Right lobe of liver (tissue), 6 donors: Measurements from ENCODE around the gene SLC7A4. TPM values are rescaled to one million over a fixed set of nuclear protein-coding genes. Genes with fewer than 3 reads are reported as not detected.

Experiments used
- ATAC-seq, 4 donors: fragments of 200-7000 bp; cut with Tn5 transposase; one replicate each; pipeline ENCODE4 v1.9.1; 2020; ENCODE audit warnings: mild to moderate bottlenecking in 4 of 4, moderate library complexity in 4 of 4
- DNase-seq, 3 donors: peaks; one replicate each; pipeline ENCODE4 v3.0.0-alpha.2; 2020
- H3K27ac ChIP-seq, 3 donors: fragments of 200-600 bp; one replicate each; pipeline ENCODE4 v1.8.0; 2022
- H3K27me3 ChIP-seq, 2 donors: fragments of 200-600 bp; one replicate each; pipeline ENCODE4 v1.8.0; 2022
- H3K36me3 ChIP-seq, 4 donors: fragments of 200-600 bp; sonication (generic) in 1 of 4; one replicate each; pipeline versions ENCODE4 v1.5.1 to v1.8.0; 2017 to 2022; ENCODE audit warnings: control low read depth in 1 of 4
- H3K4me1 ChIP-seq, 4 donors: fragments of 200-600 bp; sonication (generic) in 1 of 4; one replicate each; pipeline versions ENCODE4 v1.5.1 to v1.8.0; 2017 to 2022; ENCODE audit warnings: control low read depth in 1 of 4
- H3K4me3 ChIP-seq, 3 donors: fragments of 200-600 bp; one replicate each; pipeline ENCODE4 v1.8.0; 2022
- H3K9me3 ChIP-seq, 4 donors: fragments of 200-600 bp; sonication (generic) in 1 of 4; one replicate each; pipeline versions ENCODE4 v1.5.1 to v1.8.0; 2017 to 2022; ENCODE audit warnings: control low read depth in 1 of 4
- CTCF ChIP-seq, 4 donors: fragments of 200-600 bp in 3 of 4; fragments of 450-650 bp in 1 of 4; IDR thresholded peaks; one replicate each; pipeline versions ENCODE4 v1.5.1 to v1.8.0; 2016 to 2022; ENCODE audit warnings: antibody characterized with exemption in 4 of 4, mild to moderate bottlenecking in 2 of 4
- POLR2A ChIP-seq: fragments of 450-650 bp; IDR thresholded peaks from one replicate; pipeline ENCODE4 v1.6.1; 2017; ENCODE audit warnings: antibody characterized with exemption, mild to moderate bottlenecking
- WGBS: methylation state at CpG from one replicate; pipeline ENCODE4 v1.1.6; 2018; ENCODE audit warnings: low coverage, low lambda C conversion rate; ENCODE audit not compliant: insufficient coverage; ENCODE audit errors: missing lambda C conversion rate; 5-methylcytosine and 5-hydroxymethylcytosine counted together
- intact Hi-C, 2 donors: fragments of 100-400 bp; cut with DNase I; formaldehyde crosslinking; loops; one replicate each; pipeline versions ENCODE4 v1.11.2 to v1.14.1; 2022
- total RNA-seq, 6 experiments: library from RNA; depleted of rRNA in 2 of 6; stranded (reverse); fragments of >200 nt in 2 of 6; fragmentation: NEBNext Ultra II Directional in 3 of 6; extraction: Animal tissue kit (Norgen Biotek cat#: 25700) in 3 of 6; gene quantifications; one replicate each; pipeline versions ENCODE4 v1.1.0 to v1.2.4, GENCODE V29; 2016 to 2023
- donor health status: DM: no; HTN: yes; CAD: no.
- donor health status: DM: no; HTN: no; CAD: no.
- donor health status: DM: no; HTN: no; CAD: no.
- donor health status: DM: no; HTN: yes; CAD: no.
- donor health status: DM: no; HTN: yes; CAD: no.

SLC7A4 gene
- total RNA-seq, 6 experiments from 2014 or later = 0.12 to 0.35 (median 0.18) TPM; not detected in 1

- no CpG with 5 or more reads among the region's 7 CpGs for WGBS
- ATAC-seq (no peak), DNase-seq (no peak)
- Histone ChIP-seq H3K27ac (no peak overlapping the region), H3K4me3 (no peak overlapping the region), H3K27me3 (no peaks in the 10 kb centered on the region), H3K36me3 (no peaks in the 10 kb centered on the region), H3K9me3 (no peaks in the 10 kb centered on the region), H3K4me1 (peaks cover 0 to 4% (median 0%) of the 10 kb centered on the region in 4 donors)
- intact Hi-C loops = no loop called here
- TF ChIP-seq CTCF (IDR thresholded peaks at IDR 0.05) (no peak), POLR2A (no peak)
Observed at GRCh38 chr22:21047730-21048129, 15.4 kb upstream of the SLC7A4 start.

GRCh38 chr22:21047035-21047661, 14.8 kb upstream of the SLC7A4 start:
- no peak for ATAC-seq
- Histone ChIP-seq H3K27ac (no peak overlapping the region), H3K4me1 (peaks cover 0 to 4% (median 0%) of the 10 kb centered on the region in 4 donors), H3K36me3 (no peaks in the 10 kb centered on the region), H3K4me3 (no peak overlapping the region), H3K9me3 (no peaks in the 10 kb centered on the region), H3K27me3 (no peaks in the 10 kb centered on the region)
- no peak for TF ChIP-seq POLR2A
- no peak for TF ChIP-seq CTCF (IDR thresholded peaks at IDR 0.05)
- DNase-seq = peak in 1 of 3 donors; percentile 40
- intact Hi-C loops = no loop called here
- 77% methylated on average over 5 of the region's 14 CpGs for WGBS

GRCh38 chr22:21045585-21046294, 13.4 kb upstream of the SLC7A4 start, which contains the start of gene LRRC74B:
Gene LRRC74B, plus strand, starts transcription at chr22:21045946. Its CDS starts 41 bp downstream, at chr22:21045987.
- ATAC-seq (peak; percentile 82 to 95 (median 90)), DNase-seq (peak; percentile 75 to 84 (median 84))
- H3K4me3 ChIP-seq = peak within 1 kb of the TSS in 2 of 3 donors; percentile 7 to 15
- no peaks in the 10 kb centered on the region for H3K36me3 ChIP-seq
- 16% methylated on average over 14 of the region's 47 CpGs for WGBS
- TF ChIP-seq POLR2A (no peak), CTCF (IDR thresholded peaks at IDR 0.05) (no peak)
- intact Hi-C loops = no loop called here
- no peak within 1 kb of the TSS for H3K27ac ChIP-seq
- no peaks in the 10 kb centered on the region for H3K9me3 ChIP-seq
- no peaks in the 10 kb centered on the region for H3K27me3 ChIP-seq
- peaks cover 0 to 4% (median 0%) of the 10 kb centered on the region in 4 donors for H3K4me1 ChIP-seq

- peaks cover 0 to 4% (median 0%) of the 10 kb centered on the region in 4 donors for H3K4me1 ChIP-seq
- DNase-seq (no peak), ATAC-seq (peak; percentile 8 to 32 (median 18))
- no peak for TF ChIP-seq CTCF (IDR thresholded peaks at IDR 0.05)
- TF ChIP-seq POLR2A = no peak
- H3K4me3 ChIP-seq = peak overlapping the region in 1 of 3 donors; percentile 15
- no peaks in the 10 kb centered on the region for H3K36me3 ChIP-seq
- no peaks in the 10 kb centered on the region for H3K9me3 ChIP-seq
- no peaks in the 10 kb centered on the region for H3K27me3 ChIP-seq
- intact Hi-C loops = no loop called here
- WGBS = 11% methylated on average over 13 of the region's 15 CpGs
- no peak overlapping the region for H3K27ac ChIP-seq
Observed at GRCh38 chr22:21044931-21045584, 12.7 kb upstream of the SLC7A4 start.
